ENCODE measurements around the gene SDK2. TPM values are rescaled to one million over a fixed set of nuclear protein-coding genes. Genes with fewer than 3 reads are reported as not detected.

The SDK2 gene
- total RNA-seq, 1 donor from 2014 or later = 11.0 TPM

DNA sequence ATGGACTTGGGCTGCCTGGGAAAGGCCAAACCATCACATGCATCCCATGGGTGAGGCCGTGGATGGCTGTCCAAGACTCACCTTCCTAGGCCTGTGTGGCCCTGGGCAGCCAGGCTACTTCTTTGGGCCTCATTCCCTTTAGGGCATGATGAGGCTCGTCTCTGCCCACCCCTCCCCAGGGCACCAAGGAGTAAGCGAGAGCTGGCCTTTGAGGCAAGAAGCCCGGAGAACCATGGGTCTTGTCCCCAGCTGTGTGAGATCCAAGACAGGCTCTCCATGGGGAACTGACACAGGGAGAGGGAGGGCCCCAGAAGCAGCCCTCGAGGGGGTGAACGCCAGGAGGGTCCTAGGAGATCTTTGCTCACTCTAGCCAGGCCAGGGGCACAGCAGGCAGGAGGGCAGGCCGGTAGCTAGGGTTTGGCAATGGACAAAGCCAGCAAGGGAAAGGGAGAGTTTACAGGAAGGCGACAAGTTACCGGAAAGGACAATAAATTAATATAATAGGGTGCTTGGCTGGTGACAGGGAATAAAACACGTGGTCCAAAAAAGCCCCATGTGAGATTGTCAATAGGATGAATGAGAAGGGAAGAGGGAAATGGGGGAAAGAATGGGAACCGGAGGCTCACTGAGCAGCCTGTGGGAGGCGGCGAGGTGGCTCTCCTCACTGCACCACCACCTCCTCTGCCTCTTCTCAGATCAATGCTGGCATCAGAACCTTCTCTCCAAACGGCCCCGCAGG is 119.1 kb downstream of the SDK2 start:
- no peaks in the 10 kb centered on the region for H3K36me3 ChIP-seq (ENCODE audit: control insufficient read depth in 3 of 3, insufficient read depth in 3 of 3, low read length in 3 of 3)
- H3K9ac ChIP-seq (ENCODE audit: low read depth in 1 of 3, low read length in 3 of 3) = no peak overlapping the region
- no peak overlapping the region for H3K27ac ChIP-seq (ENCODE audit: low read depth, low read length)
- H3K9me3 ChIP-seq (ENCODE audit: control insufficient read depth in 3 of 3, low read length in 3 of 3) = no peaks in the 10 kb centered on the region
- no peak overlapping the region for H3K4me3 ChIP-seq (ENCODE audit: low read length in 3 of 3)
- peaks cover 0 to 18% (median 6%) of the 10 kb centered on the region in 3 donors for H3K27me3 ChIP-seq (ENCODE audit: control insufficient read depth in 3 of 3, insufficient read depth in 3 of 3, low read length in 3 of 3)
- H3K4me1 ChIP-seq (ENCODE audit: control insufficient read depth in 3 of 3, insufficient read depth in 3 of 3, low read length in 3 of 3) = no peaks in the 10 kb centered on the region

DNA sequence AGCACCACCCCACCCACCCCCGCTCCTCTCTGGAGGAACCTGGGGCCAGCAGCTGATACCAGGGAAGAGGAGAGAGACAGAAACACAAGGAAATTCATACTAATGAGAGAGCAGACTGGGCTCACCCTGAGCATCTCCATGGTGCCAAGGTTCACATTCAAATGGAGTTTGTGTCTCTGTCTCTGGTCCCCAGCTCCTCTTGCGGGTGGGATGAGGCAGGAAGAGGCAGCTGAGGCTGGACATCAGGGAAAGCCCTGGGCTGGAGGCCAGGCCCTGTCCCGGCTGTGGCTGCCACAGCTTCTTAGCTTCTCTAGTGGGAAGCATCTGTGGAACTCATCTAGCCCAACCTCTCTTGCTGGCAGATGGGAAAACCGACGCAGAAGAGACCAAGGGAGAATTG is 121.5 kb downstream of the SDK2 start:
- H3K9ac ChIP-seq (ENCODE audit: low read depth in 1 of 3, low read length in 3 of 3) = no peak overlapping the region
- H3K4me1 ChIP-seq (ENCODE audit: control insufficient read depth in 3 of 3, insufficient read depth in 3 of 3, low read length in 3 of 3) = no peaks in the 10 kb centered on the region
- H3K27me3 ChIP-seq (ENCODE audit: control insufficient read depth in 3 of 3, insufficient read depth in 3 of 3, low read length in 3 of 3) = peaks cover 0 to 12% (median 3%) of the 10 kb centered on the region in 3 donors
- H3K27ac ChIP-seq (ENCODE audit: low read depth, low read length) = no peak overlapping the region
- no peak overlapping the region for H3K4me3 ChIP-seq (ENCODE audit: low read length in 3 of 3)
- H3K9me3 ChIP-seq (ENCODE audit: control insufficient read depth in 3 of 3, low read length in 3 of 3) = no peaks in the 10 kb centered on the region
- H3K36me3 ChIP-seq (ENCODE audit: control insufficient read depth in 3 of 3, insufficient read depth in 3 of 3, low read length in 3 of 3) = no peaks in the 10 kb centered on the region

DNA sequence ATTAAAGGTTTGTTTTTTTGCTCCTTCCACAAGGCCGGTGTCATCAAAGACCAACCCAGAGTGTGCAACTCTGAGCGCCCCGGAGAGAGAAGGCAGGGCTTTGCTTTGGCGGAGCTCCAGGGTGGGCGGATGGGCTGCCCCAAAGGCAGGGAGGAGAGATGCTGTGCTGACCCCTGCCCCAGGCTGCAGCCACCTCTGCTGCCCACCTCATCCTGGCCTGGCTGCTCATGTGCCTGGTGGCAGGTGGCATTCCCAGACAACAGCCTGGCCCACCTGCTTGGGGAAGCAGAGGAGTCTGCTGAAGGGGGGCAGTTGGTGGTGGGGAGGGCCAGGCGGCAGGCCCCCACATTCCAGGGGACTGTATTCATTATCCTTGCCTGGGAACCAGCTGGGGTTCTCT is 122.1 kb downstream of the SDK2 start:
- no peak overlapping the region for H3K27ac ChIP-seq (ENCODE audit: low read depth, low read length)
- H3K4me1 ChIP-seq (ENCODE audit: control insufficient read depth in 3 of 3, insufficient read depth in 3 of 3, low read length in 3 of 3) = no peaks in the 10 kb centered on the region
- H3K36me3 ChIP-seq (ENCODE audit: control insufficient read depth in 3 of 3, insufficient read depth in 3 of 3, low read length in 3 of 3) = no peaks in the 10 kb centered on the region
- H3K9me3 ChIP-seq (ENCODE audit: control insufficient read depth in 3 of 3, low read length in 3 of 3) = no peaks in the 10 kb centered on the region
- H3K27me3 ChIP-seq (ENCODE audit: control insufficient read depth in 3 of 3, insufficient read depth in 3 of 3, low read length in 3 of 3) = peaks cover 0 to 12% (median 3%) of the 10 kb centered on the region in 3 donors
- no peak overlapping the region for H3K4me3 ChIP-seq (ENCODE audit: low read length in 3 of 3)
- no peak overlapping the region for H3K9ac ChIP-seq (ENCODE audit: low read depth in 1 of 3, low read length in 3 of 3)

DNA sequence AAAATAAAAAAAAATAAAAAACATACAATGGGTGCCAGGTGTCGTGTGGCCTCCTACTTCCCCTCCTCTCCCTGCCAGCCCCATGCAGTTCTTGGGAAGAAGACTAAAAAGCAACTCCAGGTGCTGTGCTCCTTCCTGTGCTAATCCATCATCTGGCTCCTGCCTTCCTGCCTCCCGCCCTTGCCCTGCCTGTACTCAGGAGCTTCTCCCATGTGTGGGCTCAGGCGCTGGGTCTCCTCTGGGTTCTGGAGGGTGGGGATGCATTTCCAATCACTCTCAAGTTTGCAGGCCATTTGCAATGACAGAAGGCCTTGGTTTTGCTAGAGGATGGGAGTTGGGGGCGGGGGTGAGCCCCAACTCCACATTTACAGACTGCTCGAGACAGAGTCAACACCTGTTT is 122.9 kb downstream of the SDK2 start:
- Histone ChIP-seq H3K4me1 (ENCODE audit: control insufficient read depth in 3 of 3, insufficient read depth in 3 of 3, low read length in 3 of 3) (no peaks in the 10 kb centered on the region), H3K36me3 (ENCODE audit: control insufficient read depth in 3 of 3, insufficient read depth in 3 of 3, low read length in 3 of 3) (no peaks in the 10 kb centered on the region), H3K27ac (ENCODE audit: low read depth, low read length) (no peak overlapping the region), H3K9ac (ENCODE audit: low read depth in 1 of 3, low read length in 3 of 3) (no peak overlapping the region), H3K4me3 (ENCODE audit: low read length in 3 of 3) (no peak overlapping the region), H3K27me3 (ENCODE audit: control insufficient read depth in 3 of 3, insufficient read depth in 3 of 3, low read length in 3 of 3) (peaks cover 0 to 12% (median 0%) of the 10 kb centered on the region in 3 donors), H3K9me3 (ENCODE audit: control insufficient read depth in 3 of 3, low read length in 3 of 3) (no peaks in the 10 kb centered on the region)

DNA sequence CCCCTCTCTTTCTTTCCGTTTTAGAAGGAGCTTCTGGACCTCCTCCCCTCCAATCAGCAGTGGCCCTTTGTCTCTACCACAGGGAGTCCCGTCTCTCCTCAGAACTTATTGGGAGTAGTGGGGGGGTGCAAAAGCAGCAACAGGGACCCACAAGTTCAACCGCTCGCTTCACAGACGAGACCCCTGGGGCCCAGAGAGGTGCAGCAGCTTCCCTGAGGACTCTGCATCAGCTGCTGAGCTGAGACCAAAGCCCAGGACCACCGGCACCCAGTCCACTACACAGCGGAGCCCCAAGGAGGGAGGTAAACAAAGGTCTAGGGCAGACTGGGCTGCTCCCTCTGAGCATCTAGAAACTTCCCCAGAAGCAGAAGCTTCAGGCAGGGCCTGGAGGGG is 123.9 kb downstream of the SDK2 start:
- no peaks in the 10 kb centered on the region for H3K4me1 ChIP-seq (ENCODE audit: control insufficient read depth in 3 of 3, insufficient read depth in 3 of 3, low read length in 3 of 3)
- no peak overlapping the region for H3K9ac ChIP-seq (ENCODE audit: low read depth in 1 of 3, low read length in 3 of 3)
- no peak overlapping the region for H3K4me3 ChIP-seq (ENCODE audit: low read length in 3 of 3)
- H3K27me3 ChIP-seq (ENCODE audit: control insufficient read depth in 3 of 3, insufficient read depth in 3 of 3, low read length in 3 of 3) = peaks cover 0 to 7% (median 0%) of the 10 kb centered on the region in 3 donors
- H3K36me3 ChIP-seq (ENCODE audit: control insufficient read depth in 3 of 3, insufficient read depth in 3 of 3, low read length in 3 of 3) = no peaks in the 10 kb centered on the region
- no peaks in the 10 kb centered on the region for H3K9me3 ChIP-seq (ENCODE audit: control insufficient read depth in 3 of 3, low read length in 3 of 3)
- H3K27ac ChIP-seq (ENCODE audit: low read depth, low read length) = no peak overlapping the region

DNA sequence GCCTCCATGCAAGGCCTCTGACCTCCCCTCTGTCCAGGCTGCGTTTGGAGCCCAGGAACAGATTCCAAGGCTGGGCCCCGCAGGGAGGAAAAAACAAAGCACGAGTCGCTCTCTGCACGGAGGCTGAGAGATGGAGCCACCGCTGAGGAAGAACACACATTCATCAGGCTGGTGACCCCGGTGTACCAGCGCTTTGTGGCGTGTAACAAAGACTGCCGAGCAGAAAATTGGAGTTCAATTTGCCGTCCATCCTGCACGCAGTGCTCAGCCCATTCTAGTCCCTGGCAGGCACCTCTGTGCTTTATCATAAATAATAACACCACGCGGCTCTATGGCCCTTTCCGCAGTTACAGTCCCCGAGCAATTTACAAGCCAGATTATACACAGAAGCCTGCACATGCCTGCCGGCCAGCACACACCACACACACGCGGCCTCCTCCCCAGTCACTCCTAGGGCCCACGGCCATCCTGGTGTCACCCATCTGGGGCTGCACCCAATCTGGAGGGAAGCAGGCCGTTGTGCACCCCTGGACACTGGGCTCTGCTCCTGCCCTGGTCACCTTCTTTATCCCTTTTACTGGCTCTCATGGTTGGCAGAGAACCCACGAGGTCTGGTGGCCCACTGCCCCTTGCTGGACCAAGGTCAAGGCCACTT is 124.4 kb downstream of the SDK2 start:
- Histone ChIP-seq H3K9ac (ENCODE audit: low read depth in 1 of 3, low read length in 3 of 3) (no peak overlapping the region), H3K4me1 (ENCODE audit: control insufficient read depth in 3 of 3, insufficient read depth in 3 of 3, low read length in 3 of 3) (no peaks in the 10 kb centered on the region), H3K4me3 (ENCODE audit: low read length in 3 of 3) (no peak overlapping the region), H3K27me3 (ENCODE audit: control insufficient read depth in 3 of 3, insufficient read depth in 3 of 3, low read length in 3 of 3) (peaks cover 0 to 3% (median 0%) of the 10 kb centered on the region in 3 donors), H3K36me3 (ENCODE audit: control insufficient read depth in 3 of 3, insufficient read depth in 3 of 3, low read length in 3 of 3) (no peaks in the 10 kb centered on the region), H3K27ac (ENCODE audit: low read depth, low read length) (no peak overlapping the region), H3K9me3 (ENCODE audit: control insufficient read depth in 3 of 3, low read length in 3 of 3) (no peaks in the 10 kb centered on the region)

DNA sequence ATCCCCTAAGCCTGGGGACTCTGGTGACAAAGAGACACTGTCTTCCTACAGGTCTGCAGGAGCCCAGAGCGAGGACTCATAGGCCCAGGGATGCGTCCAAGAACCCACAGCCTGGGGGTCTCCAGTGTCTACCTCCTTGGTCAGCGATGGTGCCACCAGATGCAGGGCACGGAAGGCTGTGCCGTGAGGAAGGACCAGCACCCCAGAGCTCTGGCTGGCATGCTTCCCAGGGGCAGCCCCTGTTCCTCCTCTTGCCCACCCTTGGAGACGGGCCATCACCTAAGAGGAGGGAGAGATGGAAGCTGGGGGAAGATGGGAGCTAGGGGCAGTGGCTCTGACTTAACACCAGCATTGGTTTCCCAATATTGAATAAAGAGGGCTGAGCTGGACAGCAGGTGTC is 125.2 kb downstream of the SDK2 start:
- Histone ChIP-seq H3K27ac (ENCODE audit: low read depth, low read length) (no peak overlapping the region), H3K4me3 (ENCODE audit: low read length in 3 of 3) (no peak overlapping the region), H3K27me3 (ENCODE audit: control insufficient read depth in 3 of 3, insufficient read depth in 3 of 3, low read length in 3 of 3) (peaks cover 0 to 5% (median 0%) of the 10 kb centered on the region in 3 donors), H3K36me3 (ENCODE audit: control insufficient read depth in 3 of 3, insufficient read depth in 3 of 3, low read length in 3 of 3) (no peaks in the 10 kb centered on the region), H3K4me1 (ENCODE audit: control insufficient read depth in 3 of 3, insufficient read depth in 3 of 3, low read length in 3 of 3) (no peaks in the 10 kb centered on the region), H3K9ac (ENCODE audit: low read depth in 1 of 3, low read length in 3 of 3) (no peak overlapping the region), H3K9me3 (ENCODE audit: control insufficient read depth in 3 of 3, low read length in 3 of 3) (no peaks in the 10 kb centered on the region)

DNA sequence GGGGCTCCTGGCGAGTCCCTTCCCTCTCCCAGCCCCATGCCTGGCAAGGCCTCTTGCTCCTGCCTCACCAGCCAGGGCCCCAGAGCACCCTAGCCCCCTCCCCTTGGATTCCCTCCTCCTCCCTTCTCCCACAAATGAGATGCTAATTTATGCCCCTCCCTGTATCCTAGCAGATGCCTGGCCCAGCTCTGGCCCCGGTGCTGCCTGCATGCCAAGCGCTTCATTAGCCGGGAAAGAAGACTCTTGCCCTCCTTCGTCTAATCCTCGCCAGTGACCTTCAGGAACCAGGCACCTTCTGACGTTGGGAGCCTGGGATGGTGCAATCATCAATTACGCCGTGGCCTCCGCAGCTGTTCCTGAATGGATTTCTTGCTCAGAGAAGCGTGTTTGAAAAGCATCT is 127.8 kb downstream of the SDK2 start:
- H3K4me3 ChIP-seq (ENCODE audit: low read length in 3 of 3) = no peak overlapping the region
- H3K36me3 ChIP-seq (ENCODE audit: control insufficient read depth in 3 of 3, insufficient read depth in 3 of 3, low read length in 3 of 3) = no peaks in the 10 kb centered on the region
- peaks cover 0 to 10% (median 5%) of the 10 kb centered on the region in 3 donors for H3K27me3 ChIP-seq (ENCODE audit: control insufficient read depth in 3 of 3, insufficient read depth in 3 of 3, low read length in 3 of 3)
- no peak overlapping the region for H3K27ac ChIP-seq (ENCODE audit: low read depth, low read length)
- no peak overlapping the region for H3K9ac ChIP-seq (ENCODE audit: low read depth in 1 of 3, low read length in 3 of 3)
- no peaks in the 10 kb centered on the region for H3K4me1 ChIP-seq (ENCODE audit: control insufficient read depth in 3 of 3, insufficient read depth in 3 of 3, low read length in 3 of 3)
- H3K9me3 ChIP-seq (ENCODE audit: control insufficient read depth in 3 of 3, low read length in 3 of 3) = no peaks in the 10 kb centered on the region

DNA sequence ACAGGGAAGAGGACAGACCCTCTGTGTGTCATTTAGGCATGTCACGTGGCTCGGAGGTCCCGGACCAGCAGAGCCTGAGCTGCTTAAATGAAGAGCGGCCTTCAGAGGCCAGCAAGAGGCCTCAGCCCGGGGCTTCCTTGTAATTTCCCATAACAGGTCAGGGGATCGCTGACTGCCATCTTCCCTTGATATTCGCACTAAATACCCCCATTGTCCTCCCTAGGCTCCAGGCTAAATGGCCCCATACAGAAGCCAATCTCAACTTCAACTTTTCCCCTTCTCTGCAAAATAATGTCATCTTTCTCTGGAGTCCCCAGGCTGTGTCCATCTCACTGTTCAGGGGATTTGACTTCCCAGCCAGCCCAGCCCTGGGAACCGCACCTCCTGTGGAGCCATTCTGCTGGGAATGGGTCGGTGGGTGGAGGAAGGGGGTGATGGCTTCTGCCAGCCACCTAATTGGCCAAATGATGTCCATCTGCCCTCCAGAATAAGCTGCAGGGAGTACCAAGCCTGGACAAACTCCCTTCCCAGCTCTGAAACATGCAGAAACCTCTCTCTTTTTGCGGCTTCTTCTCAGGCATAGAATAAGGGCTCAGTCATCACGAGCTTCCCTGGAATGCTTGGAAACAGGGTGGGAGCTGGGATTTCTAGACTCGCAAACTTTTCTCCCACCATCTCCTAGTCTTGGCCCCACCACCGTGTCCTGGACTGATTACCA is 129.9 kb downstream of the SDK2 start:
- Histone ChIP-seq H3K36me3 (ENCODE audit: control insufficient read depth in 3 of 3, insufficient read depth in 3 of 3, low read length in 3 of 3) (no peaks in the 10 kb centered on the region), H3K27ac (ENCODE audit: low read depth, low read length) (no peak overlapping the region), H3K4me1 (ENCODE audit: control insufficient read depth in 3 of 3, insufficient read depth in 3 of 3, low read length in 3 of 3) (no peaks in the 10 kb centered on the region)

DNA sequence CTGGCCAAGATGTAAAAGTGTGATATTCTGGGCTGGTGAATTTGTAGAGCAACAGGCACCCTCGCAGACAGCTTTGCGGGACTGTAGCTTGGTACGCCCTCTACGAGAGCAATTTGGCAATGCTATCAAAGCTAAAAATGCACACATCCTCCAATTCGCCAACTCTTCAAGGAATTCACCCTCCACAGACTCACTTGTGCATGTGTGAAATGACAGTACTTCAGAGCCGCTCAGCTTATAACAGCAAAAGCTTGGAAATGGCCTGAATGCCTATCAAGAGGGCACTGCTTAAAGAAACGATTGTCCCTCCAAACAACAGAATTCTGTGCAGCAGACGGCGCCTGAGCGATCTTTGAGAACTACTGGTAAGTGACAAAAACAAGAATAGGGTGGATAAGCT is 130.8 kb downstream of the SDK2 start:
- no peaks in the 10 kb centered on the region for H3K4me1 ChIP-seq (ENCODE audit: control insufficient read depth in 3 of 3, insufficient read depth in 3 of 3, low read length in 3 of 3)
- no peak overlapping the region for H3K4me3 ChIP-seq (ENCODE audit: low read length in 3 of 3)
- H3K27me3 ChIP-seq (ENCODE audit: control insufficient read depth in 3 of 3, insufficient read depth in 3 of 3, low read length in 3 of 3) = peaks cover 2 to 22% (median 5%) of the 10 kb centered on the region in 3 donors
- no peak overlapping the region for H3K27ac ChIP-seq (ENCODE audit: low read depth, low read length)
- H3K9ac ChIP-seq (ENCODE audit: low read depth in 1 of 3, low read length in 3 of 3) = no peak overlapping the region
- no peaks in the 10 kb centered on the region for H3K9me3 ChIP-seq (ENCODE audit: control insufficient read depth in 3 of 3, low read length in 3 of 3)
- no peaks in the 10 kb centered on the region for H3K36me3 ChIP-seq (ENCODE audit: control insufficient read depth in 3 of 3, insufficient read depth in 3 of 3, low read length in 3 of 3)

More for the DNA sequence above, 129.9 kb downstream of the SDK2 start:
- H3K27me3 ChIP-seq (ENCODE audit: control insufficient read depth in 3 of 3, insufficient read depth in 3 of 3, low read length in 3 of 3) = peaks cover 2 to 15% (median 5%) of the 10 kb centered on the region in 3 donors
- no peaks in the 10 kb centered on the region for H3K9me3 ChIP-seq (ENCODE audit: control insufficient read depth in 3 of 3, low read length in 3 of 3)
- H3K4me3 ChIP-seq (ENCODE audit: low read length in 3 of 3) = no peak overlapping the region
- H3K9ac ChIP-seq (ENCODE audit: low read depth in 1 of 3, low read length in 3 of 3) = no peak overlapping the region

Measured in skeletal muscle tissue (tissue), 4 donors.